Gastroesophageal sphincter (tissue), 4 donors: Measurements from ENCODE around the gene ZCCHC17. TPM values are rescaled to one million over a fixed set of nuclear protein-coding genes. Genes with fewer than 3 reads are reported as not detected.

Experiments
- ATAC-seq: fragments of 150-250 bp; one replicate; pipeline ENCODE4 v1.9.1; 2016; ENCODE audit warnings: mild to moderate bottlenecking, moderate library complexity
- H3K27ac ChIP-seq, 4 donors: fragments of 200-600 bp; sonication (generic) in 3 of 4; 1 replicate in 3 of 4; 2 replicates in 1 of 4; pipeline ENCODE4 v1.5.1; 2016 to 2019
- H3K27me3 ChIP-seq: fragments of 200-600 bp; sonication (generic); one replicate; pipeline ENCODE4 v1.5.1; 2019
- H3K36me3 ChIP-seq, 2 donors: fragments of 200-600 bp; sonication (generic); one replicate each; pipeline ENCODE4 v1.5.1; 2019; ENCODE audit warnings: control low read depth in 1 of 2
- H3K4me1 ChIP-seq, 3 donors: fragments of 200-600 bp; sonication (generic); 1 replicate in 2 of 3; 2 replicates in 1 of 3; pipeline ENCODE4 v1.5.1; 2016 to 2019; ENCODE audit warnings: control low read depth in 2 of 3
- H3K4me3 ChIP-seq, 2 donors: fragments of 200-600 bp; sonication (generic); one replicate each; pipeline ENCODE4 v1.5.1; 2019; ENCODE audit warnings: mild to moderate bottlenecking in 1 of 2, moderate library complexity in 1 of 2
- H3K9me3 ChIP-seq, 3 donors: fragments of 200-600 bp; sonication (generic); one replicate each; pipeline ENCODE4 v1.5.1; 2017 to 2019; ENCODE audit warnings: control low read depth in 2 of 3
- CTCF ChIP-seq, 4 experiments: fragments of 200-600 bp in 2 of 4; fragments of 450-650 bp in 2 of 4; sonication (generic) in 1 of 4; IDR thresholded peaks; one replicate each; pipeline ENCODE4 v1.5.1; 2017 to 2019; ENCODE audit warnings: antibody characterized with exemption in 4 of 4, mild to moderate bottlenecking in 2 of 4, moderate library complexity in 2 of 4
- EP300 ChIP-seq: sonication (generic); formaldehyde crosslinking; IDR thresholded peaks from one replicate; pipeline ENCODE4 v1.6.1; 2017; ENCODE audit warnings: antibody characterized with exemption, mild to moderate bottlenecking
- POLR2A ChIP-seq, 2 donors: fragments of 450-650 bp; IDR thresholded peaks; one replicate each; pipeline ENCODE4 v1.6.1; 2017; ENCODE audit warnings: antibody characterized with exemption in 2 of 2, mild to moderate bottlenecking in 2 of 2, moderate library complexity in 1 of 2
- POLR2AphosphoS5 ChIP-seq: sonication (generic); formaldehyde crosslinking; IDR thresholded peaks from one replicate; pipeline ENCODE4 v1.6.1; 2017; ENCODE audit warnings: antibody characterized with exemption
- WGBS, 2 donors: methylation state at CpG; one replicate each; pipeline ENCODE4 v1.1.5; 2018; ENCODE audit warnings: low coverage in 1 of 2; 5-methylcytosine and 5-hydroxymethylcytosine counted together
- total RNA-seq, 4 donors: library from RNA; depleted of rRNA; stranded (reverse); fragments of >200 nt; gene quantifications; one replicate each; pipeline ENCODE4 v1.1.0, GENCODE V29; 2016

The ZCCHC17 gene
- total RNA-seq, 4 donors from 2014 or later, result 25.4 to 28.7 (median 27.4) TPM

DNA sequence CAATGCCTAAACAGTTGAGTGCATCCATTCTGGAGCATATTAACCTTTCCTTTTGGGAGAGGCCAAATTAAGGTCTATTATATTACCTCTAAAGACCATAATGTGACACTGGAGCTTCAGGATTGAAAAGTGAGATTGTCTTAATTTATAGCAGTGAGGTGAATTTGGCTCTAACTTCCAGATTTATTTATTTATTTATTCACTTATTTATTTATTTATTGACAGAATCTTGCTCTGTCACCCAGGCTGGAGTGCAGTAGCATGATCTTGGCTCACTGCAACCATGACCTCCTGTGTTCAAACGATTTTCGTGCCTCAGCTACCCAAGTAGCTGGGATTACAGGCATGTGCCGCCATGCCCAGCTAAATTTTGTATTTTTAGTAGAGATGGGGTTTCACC lies 19.1 kb downstream of the ZCCHC17 start:
- WGBS, 2 donors, result 90 to 94% methylated on average over 3 of the region's 3 CpGs
- Histone ChIP-seq H3K27me3 (no peaks in the 10 kb centered on the region), H3K36me3 (peaks cover 0 to 99% of the 10 kb centered on the region in 2 donors), H3K27ac (no peak overlapping the region), H3K9me3 (no peaks in the 10 kb centered on the region), H3K4me3 (no peak overlapping the region), H3K4me1 (no peaks in the 10 kb centered on the region)
- no peak for ATAC-seq
- TF ChIP-seq POLR2A (IDR thresholded peaks at IDR 0.05), result no peak
- TF ChIP-seq CTCF (IDR thresholded peaks at IDR 0.05), result no peak
- TF ChIP-seq POLR2AphosphoS5, result no peak
- TF ChIP-seq EP300, result no peak

- H3K27ac ChIP-seq, result no peak overlapping the region
- peaks cover 0 to 89% of the 10 kb centered on the region in 2 donors for H3K36me3 ChIP-seq
- WGBS, 2 donors, result 75 to 78% methylated on average over 1 of the region's 1 CpG
- H3K27me3 ChIP-seq, result no peaks in the 10 kb centered on the region
- no peak overlapping the region for H3K4me3 ChIP-seq
- no peak for ATAC-seq
- H3K9me3 ChIP-seq, result no peaks in the 10 kb centered on the region
- TF ChIP-seq EP300 (no peak), CTCF (IDR thresholded peaks at IDR 0.05) (no peak), POLR2AphosphoS5 (no peak), POLR2A (IDR thresholded peaks at IDR 0.05) (no peak)
- no peaks in the 10 kb centered on the region for H3K4me1 ChIP-seq
These were observed 21.3 kb downstream of the ZCCHC17 start for GRCh38 chr1:31318146-31318545.

DNA sequence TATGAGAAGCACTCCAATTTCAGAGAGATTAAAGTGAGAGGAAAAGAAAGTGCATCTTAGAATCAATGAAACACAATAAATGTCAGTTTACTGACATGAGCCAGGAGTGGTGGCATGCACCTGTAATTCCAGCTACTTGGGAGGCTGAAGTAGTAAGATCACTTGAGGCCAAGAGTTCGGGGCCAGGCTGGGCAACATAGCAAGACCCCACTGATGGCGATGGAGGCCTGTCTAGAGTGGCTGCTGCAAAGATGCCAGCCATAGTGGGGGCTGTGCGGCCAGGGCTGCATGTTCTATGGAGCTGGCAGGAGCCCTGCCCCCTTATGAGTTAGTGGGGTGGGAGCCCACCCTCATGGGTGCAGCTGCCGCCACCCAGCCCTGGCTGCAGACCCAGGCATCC lies 27.3 kb downstream of the ZCCHC17 start:
- Histone ChIP-seq H3K4me3 (no peak overlapping the region), H3K36me3 (peaks cover 0 to 53% of the 10 kb centered on the region in 2 donors), H3K27ac (no peak overlapping the region), H3K9me3 (no peaks in the 10 kb centered on the region), H3K27me3 (no peaks in the 10 kb centered on the region), H3K4me1 (no peaks in the 10 kb centered on the region)
- 100% methylated on average over 2 of the region's 4 CpGs; no CpG with 5 or more reads in 1 of the 2 donors for WGBS, 2 donors
- TF ChIP-seq EP300 (no peak), CTCF (IDR thresholded peaks at IDR 0.05) (no peak), POLR2AphosphoS5 (no peak), POLR2A (IDR thresholded peaks at IDR 0.05) (no peak)
- ATAC-seq, result no peak

DNA sequence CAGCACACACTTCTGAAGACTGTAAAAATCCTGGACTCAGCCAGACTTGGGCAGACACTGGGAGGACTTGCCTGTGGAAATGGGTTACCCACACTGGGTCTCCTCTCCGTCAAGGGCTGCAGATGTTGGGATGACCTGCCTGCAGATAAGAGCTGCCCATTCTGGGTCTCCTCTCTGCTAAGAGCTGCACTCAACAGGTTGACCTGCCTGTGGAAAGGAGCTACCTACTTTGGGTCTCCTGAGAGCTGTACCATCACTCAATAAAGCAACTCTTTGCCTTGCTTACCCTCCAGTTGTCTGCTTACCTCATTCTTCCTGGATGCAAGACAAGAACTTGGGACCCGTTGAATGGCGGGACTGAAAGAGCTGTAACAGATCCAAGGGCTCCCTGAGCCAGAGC lies 28.2 kb downstream of the ZCCHC17 start:
- peaks cover 0 to 44% of the 10 kb centered on the region in 2 donors for H3K36me3 ChIP-seq
- no peaks in the 10 kb centered on the region for H3K9me3 ChIP-seq
- no peaks in the 10 kb centered on the region for H3K4me1 ChIP-seq
- no CpG with 5 or more reads among the region's 3 CpGs for WGBS, 2 donors
- TF ChIP-seq POLR2AphosphoS5 (no peak), POLR2A (IDR thresholded peaks at IDR 0.05) (no peak), EP300 (no peak), CTCF (IDR thresholded peaks at IDR 0.05) (no peak)
- no peak overlapping the region for H3K27ac ChIP-seq
- no peak overlapping the region for H3K4me3 ChIP-seq
- H3K27me3 ChIP-seq, result no peaks in the 10 kb centered on the region
- no peak for ATAC-seq

DNA sequence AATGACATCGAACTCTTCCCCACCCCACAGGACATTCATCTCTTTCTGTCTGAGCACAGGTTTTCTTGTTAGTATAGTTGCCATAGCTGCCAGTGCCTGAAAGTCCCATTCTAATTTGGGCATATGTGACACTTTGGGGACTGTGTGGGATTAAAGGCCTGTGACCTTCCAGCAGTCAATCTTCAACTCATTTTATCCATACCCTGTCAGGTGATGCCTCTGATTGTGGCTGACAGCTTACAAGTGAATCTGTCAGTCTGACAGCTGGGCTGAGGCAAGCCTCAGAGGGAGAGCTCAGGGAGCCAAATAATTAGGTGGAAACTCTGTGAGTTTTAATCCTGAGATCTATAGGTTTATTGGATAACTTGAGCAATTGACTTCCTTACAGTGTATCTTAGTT lies 29.6 kb downstream of the ZCCHC17 start:
- peaks cover 0 to 31% of the 10 kb centered on the region in 2 donors for H3K36me3 ChIP-seq
- H3K27me3 ChIP-seq, result no peaks in the 10 kb centered on the region
- ATAC-seq, result no peak
- no peaks in the 10 kb centered on the region for H3K4me1 ChIP-seq
- TF ChIP-seq POLR2A (IDR thresholded peaks at IDR 0.05), result no peak
- TF ChIP-seq EP300, result no peak
- no peak for TF ChIP-seq POLR2AphosphoS5
- TF ChIP-seq CTCF (IDR thresholded peaks at IDR 0.05), result no peak
- H3K27ac ChIP-seq, result no peak overlapping the region
- WGBS, 2 donors, result 83 to 100% methylated on average over 1 of the region's 1 CpG
- H3K4me3 ChIP-seq, result no peak overlapping the region
- H3K9me3 ChIP-seq, result no peaks in the 10 kb centered on the region
